PC-3 (cell line): Measurements from ENCODE around the gene COX5A.

Source experiments
- CTCF ChIP-seq: fragments of 300-600 bp; sonication (generic); conservative IDR thresholded peaks from 2 replicates; pipeline ENCODE4 v1.5.1; 2017; ENCODE audit warnings: antibody characterized with exemption, low read depth, mild to moderate bottlenecking, low read length
- EZH2 ChIP-seq: fragments of 300-600 bp; sonication (generic); IDR thresholded peaks from one replicate; pipeline ENCODE4 v1.6.1; 2017; ENCODE audit warnings: antibody characterized with exemption, mild to moderate bottlenecking, low read length; ENCODE audit not compliant: unreplicated experiment
- EZH2phosphoT487 ChIP-seq: fragments of 300-600 bp; sonication (generic); IDR thresholded peaks from 2 replicates; pipeline ENCODE4 v1.6.1; 2018; ENCODE audit warnings: mild to moderate bottlenecking, antibody characterized with exemption, low read length, borderline replicate concordance

DNA sequence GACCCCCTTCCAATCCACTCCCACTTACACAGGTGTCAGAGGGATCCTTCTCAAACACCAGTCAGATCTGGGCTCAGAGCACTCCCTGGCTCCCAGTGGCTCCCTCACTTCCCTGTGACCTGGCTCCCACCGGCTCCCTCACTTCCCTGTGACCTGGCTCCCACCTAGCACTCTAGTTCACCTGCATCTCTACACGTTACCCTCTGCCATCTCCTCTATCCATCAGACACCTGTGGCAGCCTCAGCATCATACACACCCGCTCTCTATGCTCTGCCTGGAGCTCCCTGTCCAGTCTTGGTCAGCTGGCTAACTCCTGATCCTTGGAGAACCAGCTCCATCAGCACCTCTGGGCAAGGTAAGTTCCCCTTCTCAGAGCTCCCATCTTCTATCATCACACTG, 13.1 kb upstream of the COX5A start:
- TF ChIP-seq CTCF (no peak), EZH2 (no peak), EZH2phosphoT487 (no peak)
